GM19099 (cell line): ENCODE data around the gene USP28.

ENCODE experiments used
- POLR2A ChIP-seq: IDR thresholded peaks from 3 replicates; pipeline ENCODE4 v1.6.1; 2011; ENCODE audit warnings: low read depth; ENCODE audit not compliant: insufficient read length; ENCODE audit errors: extremely low read depth

The USP28 gene

GRCh38 chr11:113888848-113889247 lies 13.5 kb upstream of the USP28 start:
- no peak for TF ChIP-seq POLR2A

GRCh38 chr11:113885897-113886296 lies 10.5 kb upstream of the USP28 start:
- no peak for TF ChIP-seq POLR2A

- no peak for TF ChIP-seq POLR2A
These were observed 9.0 kb upstream of the USP28 start for GRCh38 chr11:113884361-113884836.

- TF ChIP-seq POLR2A: no peak
These were observed 6.5 kb upstream of the USP28 start for GRCh38 chr11:113881856-113882255.

DNA sequence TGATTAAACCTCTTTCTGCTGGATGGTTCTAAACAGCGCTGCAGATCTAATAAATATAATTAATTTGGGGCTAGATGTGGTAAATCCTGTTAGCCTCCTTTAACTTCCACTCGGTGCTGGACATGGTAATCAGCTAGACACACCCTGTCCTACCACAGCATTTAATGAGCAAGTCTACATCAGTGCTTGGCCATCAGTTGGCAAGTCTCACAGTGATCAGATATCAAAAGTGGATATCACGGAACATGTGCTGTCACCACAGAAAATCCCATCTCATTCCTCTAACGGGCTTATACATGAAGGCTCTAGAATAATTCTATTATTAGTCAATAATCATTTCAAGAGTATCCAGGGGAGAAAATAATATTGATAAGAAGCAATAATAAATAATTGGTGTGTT lies 5.6 kb upstream of the USP28 start:
- no peak for TF ChIP-seq POLR2A

- no peak for TF ChIP-seq POLR2A
These were observed 2.3 kb upstream of the USP28 start for GRCh38 chr11:113877670-113878055.

DNA sequence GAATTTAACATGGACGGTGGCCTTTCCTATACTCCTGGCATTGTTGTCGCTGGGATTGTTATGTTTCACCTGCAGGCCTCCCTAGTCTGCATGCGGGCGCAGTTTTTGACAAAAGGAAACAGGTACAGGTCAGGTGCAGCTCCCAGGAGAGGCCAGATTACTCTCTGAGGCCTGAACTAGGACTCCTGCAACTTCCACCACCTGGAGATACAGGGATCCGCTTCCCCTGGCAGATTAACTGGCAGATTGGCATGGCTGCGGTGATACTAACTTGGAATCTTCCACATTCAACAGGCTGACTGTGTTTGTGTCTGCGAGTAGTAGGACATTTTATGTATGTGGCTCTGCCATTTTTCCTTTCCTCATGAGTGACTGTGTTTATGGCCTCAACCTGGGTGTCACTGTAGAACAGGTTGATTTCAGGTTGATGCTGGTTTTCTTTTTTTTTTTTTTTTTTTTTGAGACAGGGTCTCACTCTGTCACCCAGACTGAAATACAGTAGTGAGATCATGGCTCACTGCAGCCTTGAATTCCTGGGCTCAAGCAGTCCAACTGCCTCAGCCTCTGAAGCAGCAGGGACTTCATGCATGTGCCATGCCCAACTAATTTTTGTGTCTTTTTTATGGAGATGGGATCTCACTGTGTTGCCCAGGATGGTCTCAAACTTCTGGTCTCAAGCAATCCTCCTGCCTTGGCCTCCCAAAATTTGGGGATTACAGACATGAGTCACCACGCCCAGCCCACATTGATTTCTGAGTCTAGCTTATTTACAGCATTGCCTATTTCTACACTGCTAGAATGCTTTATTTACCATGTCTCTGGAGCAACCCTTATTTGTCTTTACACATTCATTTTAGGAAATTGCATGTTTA lies 1.7 kb upstream of the USP28 start:
- no peak for TF ChIP-seq POLR2A

- TF ChIP-seq POLR2A: no peak
These were observed 864 bp upstream of the USP28 start for GRCh38 chr11:113876074-113876797.

DNA sequence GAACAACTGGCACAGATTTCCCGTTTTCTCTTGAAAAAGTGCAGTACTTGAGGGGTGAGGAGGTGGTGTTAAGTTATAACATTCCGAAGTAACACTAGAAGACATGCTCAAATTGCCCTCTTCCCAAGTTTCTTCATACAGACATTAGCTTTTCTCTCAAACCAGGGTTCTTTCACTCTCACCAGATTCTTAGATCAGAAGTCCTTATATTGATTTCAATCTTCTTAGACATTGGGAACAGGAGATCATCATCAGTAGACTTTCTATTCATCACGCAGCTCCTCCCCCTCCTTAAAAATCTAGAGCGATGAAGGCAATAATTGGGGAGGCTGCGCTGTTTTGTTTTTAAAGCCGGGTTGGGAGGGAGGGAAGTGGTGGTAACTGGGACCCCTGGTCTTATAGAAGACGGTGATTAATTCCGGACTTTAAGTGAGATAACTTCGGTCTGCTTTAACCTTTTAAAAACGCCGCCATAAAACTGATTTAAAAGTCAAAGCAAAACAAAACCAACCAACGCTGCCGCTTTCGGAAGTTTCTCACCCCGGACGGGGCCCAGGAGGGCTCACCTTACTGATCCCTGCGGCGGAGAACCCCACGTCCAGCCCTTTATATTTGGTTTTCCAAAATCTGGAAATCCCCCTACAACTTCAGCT lies 665 bp downstream of the USP28 start:
- no peak for TF ChIP-seq POLR2A

DNA sequence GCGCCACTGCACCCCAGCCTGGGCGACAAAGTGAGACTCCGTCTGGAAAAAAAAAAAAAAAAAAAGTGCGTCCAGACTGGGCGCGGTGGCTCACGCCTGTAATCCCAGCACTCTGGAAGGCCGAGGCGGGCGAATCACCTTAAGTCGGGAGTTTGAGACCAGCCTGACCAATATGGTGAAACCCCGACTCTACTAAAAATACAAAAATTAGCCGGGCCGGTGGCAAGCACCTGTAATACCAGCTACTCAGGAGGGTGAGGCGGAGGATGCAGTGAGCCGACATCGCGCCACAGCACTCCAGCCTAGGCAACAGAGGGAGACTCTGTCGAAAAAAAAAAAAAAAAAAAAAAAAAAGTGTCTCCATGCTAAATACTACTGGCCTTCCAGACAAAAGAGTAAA lies 1.3 kb downstream of the USP28 start:
- TF ChIP-seq POLR2A: no peak

DNA sequence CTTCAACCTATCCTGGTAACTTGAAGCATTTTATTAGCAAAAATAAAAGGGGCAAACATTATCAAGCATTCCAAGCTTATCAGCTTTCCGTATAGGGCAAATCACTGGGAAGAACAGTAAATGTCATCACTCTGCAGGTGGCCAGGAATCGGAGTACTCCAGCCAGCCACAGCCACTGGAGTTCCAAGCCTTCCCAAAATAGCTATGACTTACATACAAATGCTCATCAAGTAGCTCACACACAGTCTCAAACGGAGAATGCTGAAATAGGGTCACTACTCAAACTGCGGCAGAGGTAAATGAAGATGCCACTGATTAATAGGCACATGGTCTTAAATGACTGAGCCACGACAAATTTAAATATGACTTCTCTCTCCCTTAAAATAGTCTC lies 2.1 kb downstream of the USP28 start:
- TF ChIP-seq POLR2A: no peak

DNA sequence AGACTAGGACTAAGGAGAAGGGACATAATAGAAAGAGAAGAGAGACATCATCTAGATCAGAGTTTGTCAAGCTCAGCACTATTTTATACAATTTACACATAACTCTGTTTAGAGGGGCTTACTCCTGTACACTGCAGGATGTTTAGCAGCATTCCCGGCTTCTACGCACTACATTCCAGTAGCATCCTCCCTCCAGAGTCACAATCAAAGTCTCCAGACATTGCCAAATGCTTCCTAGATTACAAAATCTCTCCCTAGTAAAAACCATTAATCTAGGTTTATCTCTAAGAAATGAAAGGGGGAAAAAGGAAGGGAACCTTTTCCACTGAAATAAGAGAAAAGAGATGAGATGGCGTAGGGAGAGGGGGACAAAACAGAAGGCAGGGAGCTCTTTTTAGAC lies 4.0 kb downstream of the USP28 start:
- no peak for TF ChIP-seq POLR2A

DNA sequence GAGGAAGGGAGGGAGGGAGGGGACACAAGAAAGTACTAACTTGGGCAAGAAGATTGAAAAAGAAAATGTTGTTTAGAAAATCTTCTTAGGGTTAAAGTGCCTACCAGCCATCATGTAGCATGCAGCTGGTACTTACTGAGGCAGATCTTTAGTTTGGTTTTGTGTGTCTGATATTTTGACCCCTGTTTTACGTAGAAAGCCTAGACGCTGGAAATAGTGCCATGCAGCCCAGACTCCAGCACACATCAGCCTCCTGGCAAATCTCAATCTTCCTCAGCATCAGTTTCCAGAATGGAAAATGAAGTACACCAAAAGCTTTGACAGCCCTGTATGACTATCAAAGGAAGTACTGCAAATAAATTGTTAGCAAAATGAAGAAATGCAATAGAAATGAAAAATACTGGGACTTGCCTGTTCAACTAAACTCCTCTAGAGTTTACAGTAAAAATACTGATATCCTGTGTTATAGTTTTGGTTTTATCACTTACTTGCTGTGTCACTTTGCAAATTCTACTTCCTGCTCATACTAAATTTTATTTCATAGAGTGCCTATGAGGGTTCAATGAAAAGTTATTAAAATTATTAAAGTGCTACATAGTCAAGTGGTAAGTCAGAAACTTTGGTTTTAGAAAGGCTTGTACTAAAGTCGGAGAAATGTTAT lies 7.4 kb downstream of the USP28 start:
- TF ChIP-seq POLR2A: no peak

DNA sequence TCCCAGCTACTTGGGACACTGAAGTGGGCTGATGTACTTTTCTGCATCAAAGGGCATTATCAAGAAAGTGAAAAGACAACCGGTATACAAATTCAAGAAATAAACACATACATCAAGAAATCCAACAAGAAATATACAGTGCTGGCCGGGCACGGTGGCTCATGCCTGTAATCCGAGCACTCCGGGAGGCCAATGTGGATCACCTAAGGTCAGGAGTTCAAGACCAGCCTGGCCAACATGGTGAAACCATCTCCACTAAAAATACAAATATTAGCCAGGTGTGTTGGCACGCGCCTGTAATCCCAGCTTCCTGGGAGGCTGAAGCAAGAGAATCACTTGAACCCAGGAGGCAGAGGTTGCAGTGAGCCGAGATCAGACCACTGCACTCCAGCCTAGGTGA lies 9.5 kb downstream of the USP28 start:
- TF ChIP-seq POLR2A: no peak

DNA sequence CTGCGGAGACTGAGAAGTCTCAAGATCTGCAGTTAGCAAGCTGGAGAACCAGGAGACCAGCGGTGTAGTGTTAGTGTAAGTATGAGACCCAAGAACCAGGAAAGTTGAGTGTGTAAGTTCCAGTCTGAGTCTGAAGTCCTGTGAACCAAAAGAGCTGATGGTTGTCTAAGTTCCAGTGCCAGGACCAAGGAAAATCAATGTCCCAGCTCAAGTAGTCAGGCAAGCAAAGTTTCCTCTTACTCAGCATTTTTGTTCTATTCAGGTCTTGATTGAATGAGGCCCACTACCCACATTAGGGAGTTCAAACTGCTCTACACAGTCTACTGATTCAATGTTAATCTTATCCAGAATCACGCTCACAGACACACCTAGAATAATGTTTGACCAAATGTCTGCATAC lies 11.0 kb downstream of the USP28 start:
- TF ChIP-seq POLR2A: no peak

DNA sequence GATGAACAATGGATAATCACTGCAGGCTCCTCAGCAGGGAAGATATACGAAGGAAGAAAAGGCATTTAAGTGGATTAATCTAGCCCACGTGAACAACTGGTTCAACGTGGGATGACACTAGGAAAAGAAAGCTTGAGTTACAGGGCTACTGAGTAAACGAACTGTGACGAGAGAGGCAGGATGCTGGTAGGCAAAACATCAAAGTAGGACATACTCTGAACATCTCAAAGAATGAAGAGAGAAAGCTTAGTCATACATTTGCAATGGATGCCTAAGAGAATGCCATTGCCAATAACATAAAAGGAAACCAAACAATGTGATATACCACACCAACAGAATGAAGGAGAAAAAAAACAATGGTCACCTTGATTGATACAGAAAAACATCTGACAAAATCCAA lies 12.9 kb downstream of the USP28 start:
- TF ChIP-seq POLR2A: no peak

DNA sequence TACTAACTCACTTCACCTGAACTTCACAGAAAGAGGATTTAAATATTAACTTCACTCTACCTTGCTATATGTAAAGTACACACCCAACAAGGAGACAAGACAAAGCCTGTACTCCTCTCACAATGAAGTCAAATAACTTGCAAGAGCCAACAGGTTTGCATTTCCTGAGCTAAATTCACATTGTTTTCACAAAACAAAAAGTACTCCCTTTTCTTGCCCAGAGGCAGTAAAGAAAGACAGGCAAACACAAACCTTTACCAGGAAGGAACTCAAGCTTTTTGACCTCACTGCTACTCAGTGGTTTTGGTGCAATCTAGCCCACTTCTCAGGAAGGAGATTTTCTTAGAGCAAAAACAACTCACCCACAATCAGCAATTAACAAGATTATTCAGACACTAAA lies 15.7 kb downstream of the USP28 start:
- TF ChIP-seq POLR2A: no peak
